Mucosa of rectum (tissue), 2 donors: ENCODE results near the gene TEAD1.

Experiments used
- H3K27ac ChIP-seq, 2 donors: one replicate each; pipeline ENCODE4 v1.7.0; 2013; ENCODE audit warnings: inconsistent platforms in 2 of 2, low read depth in 2 of 2, low read length in 2 of 2
- H3K27me3 ChIP-seq, 2 donors: one replicate each; pipeline ENCODE4 v1.7.0; 2013; ENCODE audit warnings: low read length in 2 of 2; ENCODE audit not compliant: control insufficient read depth in 2 of 2, insufficient read depth in 2 of 2
- H3K36me3 ChIP-seq, 2 donors: one replicate each; pipeline ENCODE4 v1.7.0; 2013; ENCODE audit warnings: low read length in 2 of 2; ENCODE audit not compliant: control insufficient read depth in 2 of 2, insufficient read depth in 2 of 2
- H3K4me1 ChIP-seq, 2 donors: one replicate each; pipeline ENCODE4 v1.7.0; 2013; ENCODE audit warnings: low read length in 2 of 2, mild to moderate bottlenecking in 1 of 2; ENCODE audit not compliant: control insufficient read depth in 2 of 2, insufficient read depth in 2 of 2
- H3K4me3 ChIP-seq, 2 donors: one replicate each; pipeline ENCODE4 v1.7.0; 2013; ENCODE audit warnings: low read length in 2 of 2
- H3K9ac ChIP-seq, 2 donors: one replicate each; pipeline ENCODE4 v1.7.0; 2013; ENCODE audit warnings: low read length in 2 of 2, low read depth in 1 of 2, mild to moderate bottlenecking in 1 of 2
- H3K9me3 ChIP-seq, 2 donors: one replicate each; pipeline ENCODE4 v1.7.0; 2013; ENCODE audit warnings: low read length in 2 of 2; ENCODE audit not compliant: control insufficient read depth in 2 of 2
- donor health status: healthy.
- donor health status: Normal muscosa, but diverticular disease.

Gene TEAD1

DNA sequence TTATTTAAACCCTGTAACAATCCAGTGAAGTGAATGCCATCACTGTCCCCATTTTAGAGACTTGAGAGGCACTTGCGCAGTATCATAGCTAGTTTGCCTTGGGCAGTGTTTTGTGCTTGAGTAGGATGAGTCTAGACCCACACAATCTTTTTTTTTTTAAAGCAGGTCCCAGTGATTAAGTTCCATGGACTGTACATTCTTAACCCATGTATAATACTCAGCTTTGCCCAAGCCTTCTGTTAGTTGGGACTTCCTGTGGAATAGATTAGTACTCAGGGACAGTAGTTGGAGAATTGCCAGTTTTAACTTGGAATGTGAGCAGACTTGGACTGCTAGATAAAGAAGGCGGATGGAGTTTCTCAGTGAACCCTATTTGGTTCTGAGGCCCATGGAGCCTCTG lies 226.3 kb downstream of the TEAD1 start:
- H3K36me3 ChIP-seq, result peaks cover 3 to 7% of the 10 kb centered on the region in 2 donors
- no peaks in the 10 kb centered on the region for H3K9me3 ChIP-seq
- H3K4me1 ChIP-seq, result peaks cover 2 to 10% of the 10 kb centered on the region in 2 donors
- no peak overlapping the region for H3K9ac ChIP-seq
- no peak overlapping the region for H3K4me3 ChIP-seq
- H3K27me3 ChIP-seq, result no peaks in the 10 kb centered on the region
- no peak overlapping the region for H3K27ac ChIP-seq

GRCh38 chr11:12901272-12901671 lies 227.1 kb downstream of the TEAD1 start:
- Histone ChIP-seq H3K9ac (no peak overlapping the region), H3K4me1 (peaks cover 2 to 10% of the 10 kb centered on the region in 2 donors), H3K27me3 (no peaks in the 10 kb centered on the region), H3K36me3 (peaks cover 3 to 7% of the 10 kb centered on the region in 2 donors), H3K4me3 (no peak overlapping the region), H3K9me3 (no peaks in the 10 kb centered on the region), H3K27ac (no peak overlapping the region)

DNA sequence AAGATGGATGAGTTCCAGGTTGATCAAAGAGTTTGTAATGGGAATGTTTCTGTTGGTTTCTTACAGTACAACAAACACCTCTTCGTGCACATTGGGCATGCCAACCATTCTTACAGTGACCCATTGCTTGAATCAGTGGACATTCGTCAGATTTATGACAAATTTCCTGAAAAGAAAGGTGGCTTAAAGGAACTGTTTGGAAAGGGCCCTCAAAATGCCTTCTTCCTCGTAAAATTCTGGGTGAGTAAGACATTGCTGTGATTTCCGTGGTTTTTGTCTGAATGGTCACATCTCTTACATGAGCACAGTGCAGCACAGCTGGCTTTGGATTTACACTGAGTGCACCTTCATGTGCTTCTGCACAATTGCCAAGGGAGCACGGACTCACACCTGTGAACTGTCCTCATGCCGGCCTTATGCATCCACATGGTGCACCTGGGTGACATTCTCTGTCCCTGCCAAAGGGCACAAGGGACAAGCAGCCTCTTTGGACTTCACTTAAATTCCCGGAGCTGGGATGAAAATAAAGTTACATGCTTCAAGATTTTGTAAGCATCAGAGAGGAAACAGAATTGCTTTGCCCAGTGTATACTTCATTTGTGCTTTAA lies 227.8 kb downstream of the TEAD1 start:
- Histone ChIP-seq H3K4me3 (no peak overlapping the region), H3K36me3 (peaks cover 3 to 7% of the 10 kb centered on the region in 2 donors), H3K27me3 (no peaks in the 10 kb centered on the region), H3K9me3 (no peaks in the 10 kb centered on the region), H3K27ac (no peak overlapping the region), H3K4me1 (peaks cover 2 to 10% of the 10 kb centered on the region in 2 donors), H3K9ac (no peak overlapping the region)

DNA sequence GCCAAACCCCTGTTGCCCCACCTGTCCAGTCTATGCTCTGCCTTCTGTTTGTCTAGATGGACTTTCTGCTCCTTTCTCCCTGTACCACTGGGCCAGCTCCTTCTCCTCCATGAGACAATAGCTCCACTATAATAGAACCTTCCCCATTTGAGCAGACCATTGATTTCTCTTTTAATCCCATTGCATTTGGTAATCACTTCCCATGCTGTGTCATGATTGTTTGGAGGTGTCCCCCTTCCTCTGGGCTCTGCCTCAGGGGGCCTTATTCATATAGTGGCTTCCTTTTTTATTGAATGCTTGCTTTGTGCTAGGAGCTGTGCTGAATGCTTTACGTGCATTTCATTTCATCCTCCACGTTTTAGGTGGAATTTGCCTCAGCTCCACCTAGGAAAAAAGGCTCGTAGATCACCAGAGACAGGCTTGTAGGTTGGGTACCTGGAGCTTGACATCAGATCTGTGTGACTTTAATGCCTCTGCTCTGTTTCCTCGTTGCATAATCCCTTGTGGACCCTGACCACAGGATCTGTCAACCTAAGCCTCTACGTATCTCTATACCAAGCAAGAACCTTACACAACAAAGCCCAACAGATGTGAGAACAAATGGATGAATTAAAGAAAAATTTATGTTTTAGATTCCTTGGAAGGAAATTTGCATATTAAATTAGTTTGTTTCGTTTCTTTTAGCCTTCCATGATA lies 228.7 kb downstream of the TEAD1 start:
- H3K27me3 ChIP-seq, result no peaks in the 10 kb centered on the region
- H3K4me1 ChIP-seq, result peaks cover 2% of the 10 kb centered on the region in 2 donors
- no peak overlapping the region for H3K27ac ChIP-seq
- peaks cover 3 to 7% of the 10 kb centered on the region in 2 donors for H3K36me3 ChIP-seq
- no peaks in the 10 kb centered on the region for H3K9me3 ChIP-seq
- no peak overlapping the region for H3K4me3 ChIP-seq
- no peak overlapping the region for H3K9ac ChIP-seq

DNA sequence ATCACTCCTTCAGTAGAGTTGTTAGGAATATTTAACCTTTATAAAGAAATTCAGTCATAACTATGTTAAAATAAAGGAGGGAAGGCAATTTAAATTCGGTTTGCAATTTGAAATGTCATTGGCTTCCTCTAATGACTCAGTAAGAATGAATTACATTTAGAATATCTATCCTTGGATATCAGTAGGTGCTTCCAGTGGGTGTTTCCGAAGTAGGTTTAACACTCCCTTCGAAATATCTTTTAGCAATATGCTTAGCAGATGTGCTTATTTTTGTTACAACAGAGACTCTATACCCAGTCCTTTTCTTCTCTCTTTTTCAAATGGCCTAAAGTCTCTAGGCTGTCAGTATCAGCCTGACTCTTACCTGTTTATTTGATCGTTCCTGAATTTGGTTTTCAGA lies 231.2 kb downstream of the TEAD1 start:
- Histone ChIP-seq H3K4me1 (no peaks in the 10 kb centered on the region), H3K4me3 (no peak overlapping the region), H3K27me3 (no peaks in the 10 kb centered on the region), H3K27ac (no peak overlapping the region), H3K9ac (no peak overlapping the region), H3K36me3 (peaks cover 3 to 7% of the 10 kb centered on the region in 2 donors), H3K9me3 (no peaks in the 10 kb centered on the region)

DNA sequence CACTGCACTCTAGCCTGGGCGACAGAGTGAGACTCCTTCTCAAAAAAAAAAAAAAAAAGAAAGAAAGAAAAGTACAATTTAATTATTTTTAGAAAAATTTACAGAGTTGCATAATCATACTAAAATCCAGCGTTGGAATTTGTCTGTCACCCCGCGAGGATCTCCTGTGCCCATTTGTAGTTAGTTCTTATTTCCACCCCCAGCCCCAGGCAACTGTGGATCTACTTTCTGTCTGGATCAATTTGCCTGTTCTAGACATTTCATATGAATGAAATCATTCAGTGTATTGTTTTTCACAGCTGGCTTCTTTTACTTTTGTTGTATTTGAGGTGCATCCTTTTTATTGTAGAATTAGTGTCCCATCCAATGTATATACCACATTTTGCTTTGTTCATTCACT lies 232.3 kb downstream of the TEAD1 start:
- Histone ChIP-seq H3K27me3 (no peaks in the 10 kb centered on the region), H3K4me1 (no peaks in the 10 kb centered on the region), H3K9ac (no peak overlapping the region), H3K4me3 (no peak overlapping the region), H3K9me3 (no peaks in the 10 kb centered on the region), H3K36me3 (peaks cover 3 to 7% of the 10 kb centered on the region in 2 donors), H3K27ac (no peak overlapping the region)

DNA sequence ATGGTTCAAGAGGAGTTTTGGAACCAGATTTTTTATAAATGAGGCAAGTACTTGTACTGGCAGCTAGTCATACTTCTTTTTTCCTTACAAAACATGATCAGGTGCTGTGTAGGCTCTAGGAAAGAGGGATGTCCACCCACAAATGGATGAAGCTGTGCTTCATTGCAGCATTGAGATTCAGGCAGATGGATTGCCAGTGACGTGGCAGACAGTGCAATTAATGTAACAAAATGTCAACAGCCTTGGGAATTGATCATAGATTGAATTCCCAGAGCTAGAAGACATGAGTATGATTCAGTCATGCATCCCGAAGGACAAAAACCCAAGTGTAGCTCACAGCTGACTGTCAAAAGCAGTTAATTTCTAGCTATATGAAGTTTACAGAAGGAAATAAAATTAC lies 235.7 kb downstream of the TEAD1 start:
- no peaks in the 10 kb centered on the region for H3K4me1 ChIP-seq
- H3K9me3 ChIP-seq, result no peaks in the 10 kb centered on the region
- no peak overlapping the region for H3K4me3 ChIP-seq
- no peak overlapping the region for H3K27ac ChIP-seq
- no peak overlapping the region for H3K9ac ChIP-seq
- H3K27me3 ChIP-seq, result no peaks in the 10 kb centered on the region
- H3K36me3 ChIP-seq, result no peaks in the 10 kb centered on the region

- H3K4me3 ChIP-seq, result no peak overlapping the region
- no peaks in the 10 kb centered on the region for H3K36me3 ChIP-seq
- no peaks in the 10 kb centered on the region for H3K9me3 ChIP-seq
- H3K27ac ChIP-seq, result no peak overlapping the region
- H3K9ac ChIP-seq, result no peak overlapping the region
- H3K4me1 ChIP-seq, result no peaks in the 10 kb centered on the region
- H3K27me3 ChIP-seq, result no peaks in the 10 kb centered on the region
These were observed 240.2 kb downstream of the TEAD1 start for GRCh38 chr11:12914400-12914912.

DNA sequence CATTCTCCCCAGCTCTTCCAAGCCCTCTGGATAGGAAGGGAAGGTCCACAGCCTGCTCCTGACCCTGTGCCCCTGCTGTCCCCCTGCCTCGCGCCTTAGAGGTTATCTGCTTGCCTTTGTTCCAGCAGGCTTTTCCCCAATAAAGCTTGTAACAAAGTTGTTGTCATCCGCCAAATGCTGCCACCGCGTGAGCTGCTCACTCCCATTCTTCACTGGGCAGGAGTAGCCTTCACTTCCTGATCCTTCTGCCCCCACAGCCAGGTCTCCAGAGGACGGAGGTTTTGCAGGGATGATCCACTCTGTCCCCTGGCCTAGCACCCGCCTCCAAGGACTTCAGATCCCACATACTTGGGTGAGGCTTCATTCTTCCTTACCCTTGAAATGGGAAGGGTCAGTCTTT lies 240.9 kb downstream of the TEAD1 start:
- Histone ChIP-seq H3K4me1 (no peaks in the 10 kb centered on the region), H3K4me3 (no peak overlapping the region), H3K9me3 (no peaks in the 10 kb centered on the region), H3K9ac (no peak overlapping the region), H3K36me3 (no peaks in the 10 kb centered on the region), H3K27me3 (no peaks in the 10 kb centered on the region), H3K27ac (no peak overlapping the region)

- H3K27me3 ChIP-seq, result no peaks in the 10 kb centered on the region
- no peak overlapping the region for H3K9ac ChIP-seq
- no peaks in the 10 kb centered on the region for H3K36me3 ChIP-seq
- no peaks in the 10 kb centered on the region for H3K9me3 ChIP-seq
- H3K4me1 ChIP-seq, result no peaks in the 10 kb centered on the region
- no peak overlapping the region for H3K27ac ChIP-seq
- H3K4me3 ChIP-seq, result no peak overlapping the region
These were observed 243.6 kb downstream of the TEAD1 start for GRCh38 chr11:12917822-12918221.
